GM19395 (cell line): ENCODE data around the gene ZMIZ1.

Source experiments
- ATAC-seq: cut with Tn5 transposase; IDR thresholded peaks from one replicate; pipeline ENCODE4 v1.9.1; 2021; ENCODE audit warnings: mild to moderate bottlenecking, moderate library complexity; ENCODE audit not compliant: unreplicated experiment

Gene ZMIZ1

GRCh38 chr10:79167537-79167936 lies 98.8 kb downstream of the ZMIZ1 start:
- no peak for ATAC-seq

GRCh38 chr10:79168210-79168609 lies 99.4 kb downstream of the ZMIZ1 start:
- no peak for ATAC-seq

GRCh38 chr10:79170226-79170752 lies 101.5 kb downstream of the ZMIZ1 start:
- no peak for ATAC-seq

GRCh38 chr10:79170993-79171392 lies 102.2 kb downstream of the ZMIZ1 start:
- no peak for ATAC-seq

GRCh38 chr10:79171504-79171903 lies 102.7 kb downstream of the ZMIZ1 start:
- no peak for ATAC-seq

- no peak for ATAC-seq
These were observed 104.1 kb downstream of the ZMIZ1 start for GRCh38 chr10:79172881-79173280.

- no peak for ATAC-seq
These were observed 105.0 kb downstream of the ZMIZ1 start for GRCh38 chr10:79173582-79174262.

GRCh38 chr10:79176052-79176501 lies 107.3 kb downstream of the ZMIZ1 start:
- no peak for ATAC-seq

GRCh38 chr10:79176949-79177602 lies 108.3 kb downstream of the ZMIZ1 start:
- ATAC-seq, result no peak

- no peak for ATAC-seq
These were observed 109.4 kb downstream of the ZMIZ1 start for GRCh38 chr10:79178070-79178576.

- no peak for ATAC-seq
These were observed 109.9 kb downstream of the ZMIZ1 start for GRCh38 chr10:79178614-79179163.

- ATAC-seq, result no peak
These were observed 110.6 kb downstream of the ZMIZ1 start for GRCh38 chr10:79179164-79179956.

GRCh38 chr10:79179957-79180309 lies 111.2 kb downstream of the ZMIZ1 start:
- no peak for ATAC-seq

- ATAC-seq, result no peak
These were observed 111.9 kb downstream of the ZMIZ1 start for GRCh38 chr10:79180414-79181221.

- ATAC-seq, result no peak
These were observed 112.5 kb downstream of the ZMIZ1 start for GRCh38 chr10:79181227-79181626.

- no peak for ATAC-seq
These were observed 113.1 kb downstream of the ZMIZ1 start for GRCh38 chr10:79181698-79182521.

- ATAC-seq, result no peak
These were observed 114.2 kb downstream of the ZMIZ1 start for GRCh38 chr10:79182781-79183467.

GRCh38 chr10:79183468-79183865 lies 114.7 kb downstream of the ZMIZ1 start:
- no peak for ATAC-seq

GRCh38 chr10:79184145-79184625 lies 115.4 kb downstream of the ZMIZ1 start:
- no peak for ATAC-seq
